Astrocyte (in vitro differentiated cells and primary cell): ENCODE data around the gene FARS2.

ENCODE experiments used
- CTCF ChIP-seq: IDR thresholded peaks from 2 replicates; pipeline ENCODE4 v1.5.1; 2011; ENCODE audit warnings: low read depth, mild to moderate bottlenecking, inconsistent platforms, low read length, moderate library complexity; ENCODE audit not compliant: insufficient read depth
- EZH2 ChIP-seq: IDR thresholded peaks from 2 replicates; pipeline ENCODE4 v1.6.1; 2012; ENCODE audit warnings: mild to moderate bottlenecking, low read length, inconsistent platforms; ENCODE audit not compliant: insufficient read depth

GRCh38 chr6:5697508-5697907, 436.2 kb downstream of the FARS2 start:
- TF ChIP-seq CTCF: no peak
- TF ChIP-seq EZH2: no peak
